Liver (tissue), 9 donors: Measurements from ENCODE around the gene ALCAM. TPM values are rescaled to one million over a fixed set of nuclear protein-coding genes. Genes with fewer than 3 reads are reported as not detected.

Experiments used
- DNase-seq: peaks from one replicate; pipeline ENCODE4 v3.0.0-alpha.2; 2017; ENCODE audit warnings: low spot score
- H3K27ac ChIP-seq, 2 donors: one replicate each; pipeline ENCODE4 v1.7.0; 2013; ENCODE audit warnings: inconsistent platforms in 2 of 2, low read length in 2 of 2, control low read depth in 1 of 2, low read depth in 1 of 2, mild to moderate bottlenecking in 1 of 2
- H3K27me3 ChIP-seq, 4 donors: one replicate each; pipeline versions ENCODE4 v1.6.1 to v1.7.0; 2013; ENCODE audit warnings: low read length in 3 of 4, inconsistent platforms in 1 of 4, mild to moderate bottlenecking in 1 of 4, moderate library complexity in 1 of 4; ENCODE audit not compliant: control insufficient read depth in 4 of 4, insufficient read depth in 4 of 4
- H3K36me3 ChIP-seq, 4 donors: one replicate each; pipeline versions ENCODE4 v1.6.1 to v1.7.0; 2013; ENCODE audit warnings: low read length in 3 of 4, mild to moderate bottlenecking in 3 of 4, low read depth in 1 of 4, moderate library complexity in 1 of 4; ENCODE audit not compliant: control insufficient read depth in 4 of 4, insufficient read depth in 3 of 4
- H3K4me1 ChIP-seq, 4 donors: one replicate each; pipeline versions ENCODE4 v1.6.1 to v1.7.0; 2013; ENCODE audit warnings: low read length in 3 of 4, mild to moderate bottlenecking in 3 of 4, moderate library complexity in 1 of 4; ENCODE audit not compliant: control insufficient read depth in 4 of 4, insufficient read depth in 4 of 4
- H3K4me3 ChIP-seq, 3 donors: one replicate each; pipeline versions ENCODE4 v1.6.1 to v1.7.0; 2013; ENCODE audit warnings: low read length in 3 of 3, control low read depth in 1 of 3, low read depth in 1 of 3, mild to moderate bottlenecking in 1 of 3
- H3K9ac ChIP-seq, 2 donors: one replicate each; pipeline ENCODE4 v1.7.0; 2013; ENCODE audit warnings: low read length in 2 of 2, mild to moderate bottlenecking in 2 of 2, moderate library complexity in 2 of 2, control low read depth in 1 of 2, low read depth in 1 of 2
- H3K9me3 ChIP-seq, 4 donors: one replicate each; pipeline versions ENCODE4 v1.6.1 to v1.7.0; 2013; ENCODE audit warnings: low read length in 3 of 4; ENCODE audit not compliant: control insufficient read depth in 4 of 4
- EGR1 ChIP-seq, 2 donors: IDR thresholded peaks; 2 replicates each; pipeline ENCODE4 v1.6.1; 2016 to 2018; ENCODE audit warnings: antibody characterized with exemption in 2 of 2, low read depth in 2 of 2
- FOXA1 ChIP-seq: IDR thresholded peaks from 2 replicates; pipeline ENCODE4 v1.6.1; 2016; ENCODE audit warnings: antibody characterized with exemption
- FOXA2 ChIP-seq: IDR thresholded peaks from 2 replicates; pipeline ENCODE4 v1.6.1; 2016; ENCODE audit warnings: antibody characterized with exemption
- GABPA ChIP-seq, 2 donors: IDR thresholded peaks in 1 of 2; conservative IDR thresholded peaks in 1 of 2; 2 replicates each; pipeline ENCODE4 v1.6.1; 2016; ENCODE audit warnings: antibody characterized with exemption in 2 of 2, mild to moderate bottlenecking in 1 of 2, moderate library complexity in 1 of 2
- HNF4A ChIP-seq, 2 donors: conservative IDR thresholded peaks; 2 replicates each; pipeline ENCODE4 v1.6.1; 2016; ENCODE audit warnings: antibody characterized with exemption in 2 of 2, mild to moderate bottlenecking in 2 of 2
- JUND ChIP-seq, 2 donors: IDR thresholded peaks; 2 replicates each; pipeline ENCODE4 v1.6.1; 2016; ENCODE audit warnings: antibody characterized with exemption in 2 of 2
- RAD21 ChIP-seq, 2 donors: IDR thresholded peaks; 2 replicates each; pipeline ENCODE4 v1.6.1; 2016; ENCODE audit warnings: antibody characterized with exemption in 2 of 2, mild to moderate bottlenecking in 2 of 2
- TAF1 ChIP-seq: conservative IDR thresholded peaks from 2 replicates; pipeline ENCODE4 v1.6.1; 2016; ENCODE audit warnings: antibody characterized with exemption, mild to moderate bottlenecking
- WGBS: extraction: QIAGEN DNeasy Blood & Tissue Kit; methylation state at CpG from one replicate; pipeline ENCODE4 v1.1.7; 2013; 5-methylcytosine and 5-hydroxymethylcytosine counted together
- polyA plus RNA-seq, 2 donors: library from polyadenylated mRNA; stranded (reverse) in 1 of 2; unstranded in 1 of 2; fragments of 200-250 nt in 1 of 2; fragments of >200 nt in 1 of 2; fragmentation: Nextera tagmentation in 1 of 2; extraction: Ambion mirVana in 1 of 2; gene quantifications; one replicate each; pipeline versions ENCODE4 v1.2.1 to v1.2.3, GENCODE V29; 2013 to 2015
- total RNA-seq, 2 donors: library from RNA; depleted of rRNA; stranded (reverse); fragments of >200 nt; gene quantifications; one replicate each; pipeline ENCODE4 v1.2.3, GENCODE V29; 2014
- TF ChIP-seq, protein P1 (sequence below): IDR thresholded peaks from 2 replicates; pipeline ENCODE4 v1.6.1; 2016; ENCODE audit warnings: antibody characterized with exemption, mild to moderate bottlenecking
- TF ChIP-seq, protein P2 (sequence below): IDR thresholded peaks from 2 replicates; pipeline ENCODE4 v1.6.1; 2016; ENCODE audit warnings: antibody characterized with exemption
- TF ChIP-seq, protein P3 (sequence below): fragments of 150-350 bp; IDR thresholded peaks from 2 replicates; pipeline ENCODE4 v1.5.1; 2017; ENCODE audit warnings: improper control_type of control experiment, low read depth, low read length; ENCODE audit not compliant: missing input control
- donor health status: healthy.
- donor health status: healthy.
- donor health status: healthy.
- donor health status: healthy.
- donor health status: healthy.

The ALCAM gene
- total and polyA plus RNA-seq, 4 donors, result 14.2 to 62.0 (median 32.3) TPM

DNA sequence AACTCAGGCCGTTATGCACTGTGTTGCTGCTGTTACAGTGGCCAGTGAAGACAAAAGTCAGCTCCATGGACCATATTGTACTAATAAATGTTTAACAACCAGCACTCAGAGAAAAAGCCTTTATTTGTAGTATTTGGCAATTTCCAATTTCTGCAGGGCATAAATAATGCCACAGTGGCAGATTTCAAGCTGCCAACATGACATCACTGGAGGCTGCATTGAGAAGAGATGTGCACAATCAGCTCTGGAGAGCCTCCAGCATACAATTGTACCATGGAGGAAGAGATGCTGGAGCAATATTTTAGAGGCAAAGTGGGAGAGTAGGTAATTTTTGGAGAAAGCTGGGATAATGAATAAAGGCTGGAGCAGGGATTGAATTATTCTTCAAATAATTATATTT lies 9.7 kb upstream of the ALCAM start:
- WGBS, result 93% methylated on average over 1 of the region's 1 CpG
- no peak for DNase-seq
- H3K9me3 ChIP-seq, result no peaks in the 10 kb centered on the region
- H3K9ac ChIP-seq, result no peak overlapping the region
- no peaks in the 10 kb centered on the region for H3K36me3 ChIP-seq
- H3K27ac ChIP-seq, result no peak overlapping the region
- H3K4me1 ChIP-seq, result no peaks in the 10 kb centered on the region
- no peaks in the 10 kb centered on the region for H3K27me3 ChIP-seq
- TF ChIP-seq JUND (IDR thresholded peaks at IDR 0.05) (no peak), FOXA1 (no peak), FOXA2 (no peak)
- TF ChIP-seq, protein P1, sequence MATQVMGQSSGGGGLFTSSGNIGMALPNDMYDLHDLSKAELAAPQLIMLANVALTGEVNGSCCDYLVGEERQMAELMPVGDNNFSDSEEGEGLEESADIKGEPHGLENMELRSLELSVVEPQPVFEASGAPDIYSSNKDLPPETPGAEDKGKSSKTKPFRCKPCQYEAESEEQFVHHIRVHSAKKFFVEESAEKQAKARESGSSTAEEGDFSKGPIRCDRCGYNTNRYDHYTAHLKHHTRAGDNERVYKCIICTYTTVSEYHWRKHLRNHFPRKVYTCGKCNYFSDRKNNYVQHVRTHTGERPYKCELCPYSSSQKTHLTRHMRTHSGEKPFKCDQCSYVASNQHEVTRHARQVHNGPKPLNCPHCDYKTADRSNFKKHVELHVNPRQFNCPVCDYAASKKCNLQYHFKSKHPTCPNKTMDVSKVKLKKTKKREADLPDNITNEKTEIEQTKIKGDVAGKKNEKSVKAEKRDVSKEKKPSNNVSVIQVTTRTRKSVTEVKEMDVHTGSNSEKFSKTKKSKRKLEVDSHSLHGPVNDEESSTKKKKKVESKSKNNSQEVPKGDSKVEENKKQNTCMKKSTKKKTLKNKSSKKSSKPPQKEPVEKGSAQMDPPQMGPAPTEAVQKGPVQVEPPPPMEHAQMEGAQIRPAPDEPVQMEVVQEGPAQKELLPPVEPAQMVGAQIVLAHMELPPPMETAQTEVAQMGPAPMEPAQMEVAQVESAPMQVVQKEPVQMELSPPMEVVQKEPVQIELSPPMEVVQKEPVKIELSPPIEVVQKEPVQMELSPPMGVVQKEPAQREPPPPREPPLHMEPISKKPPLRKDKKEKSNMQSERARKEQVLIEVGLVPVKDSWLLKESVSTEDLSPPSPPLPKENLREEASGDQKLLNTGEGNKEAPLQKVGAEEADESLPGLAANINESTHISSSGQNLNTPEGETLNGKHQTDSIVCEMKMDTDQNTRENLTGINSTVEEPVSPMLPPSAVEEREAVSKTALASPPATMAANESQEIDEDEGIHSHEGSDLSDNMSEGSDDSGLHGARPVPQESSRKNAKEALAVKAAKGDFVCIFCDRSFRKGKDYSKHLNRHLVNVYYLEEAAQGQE, result no peak
- TF ChIP-seq, protein P2, sequence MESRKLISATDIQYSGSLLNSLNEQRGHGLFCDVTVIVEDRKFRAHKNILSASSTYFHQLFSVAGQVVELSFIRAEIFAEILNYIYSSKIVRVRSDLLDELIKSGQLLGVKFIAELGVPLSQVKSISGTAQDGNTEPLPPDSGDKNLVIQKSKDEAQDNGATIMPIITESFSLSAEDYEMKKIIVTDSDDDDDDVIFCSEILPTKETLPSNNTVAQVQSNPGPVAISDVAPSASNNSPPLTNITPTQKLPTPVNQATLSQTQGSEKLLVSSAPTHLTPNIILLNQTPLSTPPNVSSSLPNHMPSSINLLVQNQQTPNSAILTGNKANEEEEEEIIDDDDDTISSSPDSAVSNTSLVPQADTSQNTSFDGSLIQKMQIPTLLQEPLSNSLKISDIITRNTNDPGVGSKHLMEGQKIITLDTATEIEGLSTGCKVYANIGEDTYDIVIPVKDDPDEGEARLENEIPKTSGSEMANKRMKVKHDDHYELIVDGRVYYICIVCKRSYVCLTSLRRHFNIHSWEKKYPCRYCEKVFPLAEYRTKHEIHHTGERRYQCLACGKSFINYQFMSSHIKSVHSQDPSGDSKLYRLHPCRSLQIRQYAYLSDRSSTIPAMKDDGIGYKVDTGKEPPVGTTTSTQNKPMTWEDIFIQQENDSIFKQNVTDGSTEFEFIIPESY, result no peak
- H3K4me3 ChIP-seq, result no peak overlapping the region

DNA sequence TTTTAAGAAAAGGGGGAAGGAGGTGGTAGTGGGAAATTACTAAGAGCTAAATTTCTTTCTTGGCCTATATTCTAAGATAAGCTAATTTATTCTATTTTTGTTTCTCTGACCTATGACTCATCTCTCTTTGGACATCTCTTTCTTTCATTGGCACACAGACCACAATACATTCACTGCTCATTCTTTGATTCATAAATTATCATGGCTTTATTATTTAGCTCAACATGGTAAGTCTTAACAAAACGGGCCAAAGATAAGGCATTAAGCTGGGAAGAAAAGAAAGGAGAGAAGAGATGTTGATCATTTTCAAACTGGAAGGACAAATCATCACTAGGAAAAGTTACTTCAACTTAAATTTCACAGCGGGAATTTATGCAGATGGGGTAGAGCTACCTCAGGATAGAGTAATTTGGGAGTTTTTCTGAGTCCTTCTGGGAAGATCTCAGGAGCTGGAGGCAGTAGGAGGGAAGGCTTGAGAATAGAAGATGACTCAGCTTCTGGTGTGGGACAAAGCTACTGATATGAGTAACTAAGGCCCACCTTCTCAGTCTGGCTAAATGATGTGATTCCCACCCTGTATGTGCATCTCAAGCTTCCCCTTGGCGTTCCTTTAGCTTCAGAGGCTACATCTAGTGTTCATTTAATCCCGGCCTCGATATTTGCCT lies 7.5 kb upstream of the ALCAM start:
- 94% methylated on average over 5 of the region's 5 CpGs for WGBS
- Histone ChIP-seq H3K36me3 (no peaks in the 10 kb centered on the region), H3K4me1 (no peaks in the 10 kb centered on the region), H3K9me3 (no peaks in the 10 kb centered on the region), H3K9ac (no peak overlapping the region), H3K27me3 (no peaks in the 10 kb centered on the region), H3K27ac (no peak overlapping the region), H3K4me3 (no peak overlapping the region)
- no peak for DNase-seq
- TF ChIP-seq GABPA (IDR thresholded peaks at IDR 0.05 in 1 of 2, conservative IDR thresholded peaks at IDR 0.05 in 1 of 2) (no peak), HNF4A (conservative IDR thresholded peaks at IDR 0.05) (no peak), TAF1 (no peak), FOXA2 (no peak), EGR1 (IDR thresholded peaks at IDR 0.05; ENCODE audit: low read depth in 2 of 2) (no peak), RAD21 (IDR thresholded peaks at IDR 0.05) (no peak)
- TF ChIP-seq, protein P1, result no peak
- TF ChIP-seq, protein P3, sequence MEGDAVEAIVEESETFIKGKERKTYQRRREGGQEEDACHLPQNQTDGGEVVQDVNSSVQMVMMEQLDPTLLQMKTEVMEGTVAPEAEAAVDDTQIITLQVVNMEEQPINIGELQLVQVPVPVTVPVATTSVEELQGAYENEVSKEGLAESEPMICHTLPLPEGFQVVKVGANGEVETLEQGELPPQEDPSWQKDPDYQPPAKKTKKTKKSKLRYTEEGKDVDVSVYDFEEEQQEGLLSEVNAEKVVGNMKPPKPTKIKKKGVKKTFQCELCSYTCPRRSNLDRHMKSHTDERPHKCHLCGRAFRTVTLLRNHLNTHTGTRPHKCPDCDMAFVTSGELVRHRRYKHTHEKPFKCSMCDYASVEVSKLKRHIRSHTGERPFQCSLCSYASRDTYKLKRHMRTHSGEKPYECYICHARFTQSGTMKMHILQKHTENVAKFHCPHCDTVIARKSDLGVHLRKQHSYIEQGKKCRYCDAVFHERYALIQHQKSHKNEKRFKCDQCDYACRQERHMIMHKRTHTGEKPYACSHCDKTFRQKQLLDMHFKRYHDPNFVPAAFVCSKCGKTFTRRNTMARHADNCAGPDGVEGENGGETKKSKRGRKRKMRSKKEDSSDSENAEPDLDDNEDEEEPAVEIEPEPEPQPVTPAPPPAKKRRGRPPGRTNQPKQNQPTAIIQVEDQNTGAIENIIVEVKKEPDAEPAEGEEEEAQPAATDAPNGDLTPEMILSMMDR, result no peak
